Cardiac fibroblast (primary cell): ENCODE measurements around the gene EMC10.

Experiments used
- DNase-seq, 2 donors: peaks; one replicate each; pipeline versions ENCODE4 v3.0.0 to v3.0.0-alpha.2; 2010; ENCODE audit warnings: low read depth in 2 of 2
- H3K4me3 ChIP-seq, 2 donors: replicated peaks in 1 of 2; 1 replicate in 1 of 2; 2 replicates in 1 of 2; pipeline ENCODE4 v1.5.1; 2011; ENCODE audit warnings: low read depth in 2 of 2, low read length in 2 of 2, mild to moderate bottlenecking in 2 of 2, moderate library complexity in 1 of 2
- CTCF ChIP-seq: IDR thresholded peaks from one replicate; pipeline ENCODE4 v1.5.1; 2011; ENCODE audit warnings: low read depth, mild to moderate bottlenecking, low read length, inconsistent platforms

The EMC10 gene

DNA sequence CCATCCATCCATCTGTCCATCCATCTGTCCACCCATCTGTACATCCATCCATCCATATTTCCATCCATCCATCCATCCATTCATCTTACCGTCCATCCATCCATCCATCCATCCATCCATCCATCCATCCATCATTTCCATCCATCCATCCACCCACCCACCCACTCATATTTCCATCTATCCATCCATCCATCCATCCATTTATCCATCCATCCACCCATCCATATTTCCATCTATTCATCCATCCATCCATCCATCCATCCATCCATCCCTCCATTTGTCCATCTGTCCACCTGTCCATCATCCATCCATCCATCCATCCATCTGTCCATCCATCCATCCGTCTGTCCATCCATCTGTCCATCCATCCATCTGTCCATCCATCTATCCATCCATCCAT lies 20.3 kb upstream of the EMC10 start:
- no peak overlapping the region for H3K4me3 ChIP-seq
- no peak for DNase-seq
- no peak for TF ChIP-seq CTCF

- TF ChIP-seq CTCF: no peak
- no peak for DNase-seq
- no peak overlapping the region for H3K4me3 ChIP-seq
Measured at GRCh38 chr19:50457300-50457699, 19.0 kb upstream of the EMC10 start.

- DNase-seq: peak in 1 of 2 donors; percentile 46
- TF ChIP-seq CTCF: no peak
- H3K4me3 ChIP-seq: no peak overlapping the region
Measured at GRCh38 chr19:50458396-50459066, 17.8 kb upstream of the EMC10 start.

DNA sequence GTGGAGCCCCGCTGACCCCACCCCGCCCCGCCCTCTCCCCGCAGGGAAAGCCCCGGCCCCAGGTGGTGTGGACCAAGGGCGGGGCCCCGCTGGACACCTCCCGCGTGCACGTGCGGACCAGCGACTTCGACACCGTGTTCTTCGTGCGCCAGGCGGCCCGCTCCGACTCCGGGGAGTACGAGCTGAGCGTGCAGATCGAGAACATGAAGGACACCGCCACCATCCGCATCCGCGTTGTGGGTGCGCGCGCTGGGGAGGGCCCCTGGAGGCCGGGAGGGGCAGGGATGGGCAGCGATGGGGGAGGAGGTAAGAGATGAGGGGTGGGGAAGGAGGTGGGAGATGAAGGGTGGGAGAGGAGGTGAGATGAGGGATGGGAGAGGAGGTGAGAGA lies 17.2 kb upstream of the EMC10 start:
- H3K4me3 ChIP-seq: no peak overlapping the region
- DNase-seq: no peak
- no peak for TF ChIP-seq CTCF

GRCh38 chr19:50459638-50460037 lies 16.7 kb upstream of the EMC10 start:
- H3K4me3 ChIP-seq: no peak overlapping the region
- DNase-seq: no peak
- TF ChIP-seq CTCF: no peak

- peak; percentile 34 to 56 for DNase-seq
- no peak overlapping the region for H3K4me3 ChIP-seq
- no peak for TF ChIP-seq CTCF
Measured at GRCh38 chr19:50460161-50460765, 16.0 kb upstream of the EMC10 start.
